ENCODE data around the gene ASIC3. TPM values are rescaled to one million over a fixed set of nuclear protein-coding genes. Genes with fewer than 3 reads are reported as not detected.

The ASIC3 gene
- total and polyA plus RNA-seq, 2 of the 8 experiments (the other 6 are each of a cell fraction or from before 2014, with no cell fraction given): 1.6 to 1.9 TPM

DNA sequence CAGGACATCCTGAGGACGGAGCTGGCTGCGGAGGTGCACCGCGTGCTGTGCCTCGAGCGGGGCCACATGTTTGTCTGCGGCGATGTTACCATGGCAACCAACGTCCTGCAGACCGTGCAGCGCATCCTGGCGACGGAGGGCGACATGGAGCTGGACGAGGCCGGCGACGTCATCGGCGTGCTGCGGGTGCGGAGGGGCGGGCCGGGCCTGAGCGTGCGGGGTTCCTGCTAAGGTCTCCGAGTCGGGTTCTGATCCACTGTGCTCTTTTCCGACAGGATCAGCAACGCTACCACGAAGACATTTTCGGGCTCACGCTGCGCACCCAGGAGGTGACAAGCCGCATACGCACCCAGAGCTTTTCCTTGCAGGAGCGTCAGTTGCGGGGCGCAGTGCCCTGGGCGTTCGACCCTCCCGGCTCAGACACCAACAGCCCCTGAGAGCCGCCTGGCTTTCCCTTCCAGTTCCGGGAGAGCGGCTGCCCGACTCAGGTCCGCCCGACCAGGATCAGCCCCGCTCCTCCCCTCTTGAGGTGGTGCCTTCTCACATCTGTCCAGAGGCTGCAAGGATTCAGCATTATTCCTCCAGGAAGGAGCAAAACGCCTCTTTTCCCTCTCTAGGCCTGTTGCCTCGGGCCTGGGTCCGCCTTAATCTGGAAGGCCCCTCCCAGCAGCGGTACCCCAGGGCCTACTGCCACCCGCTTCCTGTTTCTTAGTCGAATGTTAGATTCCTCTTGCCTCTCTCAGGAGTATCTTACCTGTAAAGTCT is 34.4 kb upstream of the ASIC3 start:
- no peak overlapping the region for H2BK120ac ChIP-seq (replicated peaks; ENCODE audit: low read depth, low read length)
- H2BK12ac ChIP-seq (ENCODE audit: low read depth, low read length): 0 out of 2 replicates have a peak overlapping the region, but pooled peaks have one; percentile 39
- H2BK5ac ChIP-seq (ENCODE audit: low read depth, low read length): no peak overlapping the region
- no peak overlapping the region for H2BK20ac ChIP-seq (ENCODE audit: low read length)
- H3K18ac ChIP-seq (ENCODE audit: extremely low read depth, low read length): no peak overlapping the region; the same call in 1 of the 2 replicates
- peak overlapping the region; percentile 56 to 68 for H3K4me2 ChIP-seq (ENCODE audit: insufficient read depth in 1 of 2, low read depth in 2 of 2, low read length in 2 of 2)
- no peak overlapping the region for H3K27ac ChIP-seq (ENCODE audit: low read depth, low read length)
- H3K79me2 ChIP-seq (ENCODE audit: control insufficient read depth in 1 of 2, insufficient read depth in 2 of 2, low read length in 2 of 2): no peaks in the 10 kb centered on the region
- H3K27me3 ChIP-seq (replicated peaks in 1 of 4; ENCODE audit: control insufficient read depth in 3 of 4, extremely low read depth in 1 of 4, insufficient read depth in 3 of 4, low read length in 3 of 4): peaks cover 4 to 25% (median 20%) of the 10 kb centered on the region in 4 experiments
- H3K9ac ChIP-seq (replicated peaks in 1 of 4; ENCODE audit: extremely low read depth in 1 of 4, low read depth in 3 of 4, low read length in 3 of 4): peak overlapping the region in 3 of 4 experiments; percentile 12 to 45 (median 42); a peak in 5 of 7 replicates
- H3K23me2 ChIP-seq (ENCODE audit: low read depth, low read length): peaks cover 6% of the 10 kb centered on the region; the same call in 1 of the 2 replicates
- WGBS, 2 experiments (ENCODE audit: extremely low coverage in 1 of 2, insufficient coverage in 1 of 2, insufficient read length in 1 of 2, insufficient replicate concordance in 2 of 2, low coverage in 1 of 2, low lambda C conversion rate in 2 of 2, missing lambda C conversion rate in 1 of 2): 53% methylated on average over 48 of the region's 55 CpGs; no CpG with 5 or more reads in 1 of the 2 experiments
- no peak overlapping the region for H4K91ac ChIP-seq (replicated peaks; ENCODE audit: insufficient read length, low read length)
- H2BK15ac ChIP-seq (ENCODE audit: low read length): no peak overlapping the region
- H4K8ac ChIP-seq (ENCODE audit: extremely low read depth, insufficient read depth, low read length): peak overlapping the region; percentile 92; the same call in 1 of the 2 replicates
- H2AK5ac ChIP-seq (ENCODE audit: low read depth, low read length): no peak overlapping the region
- no peak overlapping the region for H4K5ac ChIP-seq (ENCODE audit: insufficient read length, low read depth, low read length)
- no peak overlapping the region for H3K23ac ChIP-seq (ENCODE audit: insufficient read length)
- no peak overlapping the region for H3K4ac ChIP-seq (replicated peaks; ENCODE audit: insufficient read length, low read depth, low read length)
- no peak overlapping the region for H3K56ac ChIP-seq (replicated peaks; ENCODE audit: insufficient read length, low read depth, low read length)
- H3K14ac ChIP-seq (ENCODE audit: insufficient read length): no peak overlapping the region
- H3K4me1 ChIP-seq (replicated peaks in 1 of 4; ENCODE audit: control insufficient read depth in 3 of 4, insufficient read depth in 4 of 4, low read length in 3 of 4): peaks cover 0 to 41% (median 29%) of the 10 kb centered on the region in 4 experiments; a peak in 6 of 7 replicates
- DNase-seq (ENCODE audit: low read depth in 1 of 2, low spot score in 2 of 2) (peak; percentile 70 to 90), FAIRE-seq (no peak)
- peak overlapping the region; percentile 30 to 53 (median 48) for H3K4me3 ChIP-seq (ENCODE audit: extremely low read depth in 1 of 4, insufficient read depth in 2 of 4, low read depth in 3 of 4, low read length in 4 of 4)
- H3K9me3 ChIP-seq (ENCODE audit: insufficient read depth in 2 of 2, low read depth in 1 of 2, low read length in 1 of 2): no peaks in the 10 kb centered on the region
- no peaks in the 10 kb centered on the region for H4K20me1 ChIP-seq (replicated peaks in 1 of 2; ENCODE audit: control insufficient read depth in 1 of 2, insufficient read depth in 2 of 2, low read length in 2 of 2)
- no peak overlapping the region for H2AFZ ChIP-seq (ENCODE audit: low read length)
- CTCF ChIA-PET (ENCODE audit: partially characterized antibody): interaction anchor here (0.6 to 11.5 kb wide), 12 partner anchors 13 to 708 kb away, joined by 3 to 142 read pairs (median 3); partner anchors contain the start of genes ABCB8 and NOS3
- H3K36me3 ChIP-seq (ENCODE audit: control insufficient read depth in 2 of 4, insufficient read depth in 4 of 4, low read length in 3 of 4): no peaks in the 10 kb centered on the region
- no peaks in the 10 kb centered on the region; the same call in 1 of the 2 replicates for H3K79me1 ChIP-seq (ENCODE audit: low read depth, low read length)
- POLR2A ChIA-PET (ENCODE audit: partially characterized antibody): interaction anchor here (0.7 to 2.5 kb wide), 8 partner anchors 14 to 97 kb away, joined by 3 to 7 read pairs (median 3); partner anchors contain the start of gene ABCB8
- no peak for TF ChIP-seq GABPA (IDR thresholded peaks at IDR 0.05; ENCODE audit: borderline replicate concordance, insufficient read depth, low read length)
- no peak for TF ChIP-seq SAP30 (IDR thresholded peaks at IDR 0.05; ENCODE audit: insufficient read depth, insufficient replicate concordance, low read length)
- TF ChIP-seq, protein P1, sequence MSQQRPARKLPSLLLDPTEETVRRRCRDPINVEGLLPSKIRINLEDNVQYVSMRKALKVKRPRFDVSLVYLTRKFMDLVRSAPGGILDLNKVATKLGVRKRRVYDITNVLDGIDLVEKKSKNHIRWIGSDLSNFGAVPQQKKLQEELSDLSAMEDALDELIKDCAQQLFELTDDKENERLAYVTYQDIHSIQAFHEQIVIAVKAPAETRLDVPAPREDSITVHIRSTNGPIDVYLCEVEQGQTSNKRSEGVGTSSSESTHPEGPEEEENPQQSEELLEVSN (IDR thresholded peaks at IDR 0.05): peak; percentile 91
- no peak for TF ChIP-seq SUZ12 (IDR thresholded peaks at IDR 0.05; ENCODE audit: low read length)
- TF ChIP-seq NRF1 (IDR thresholded peaks at IDR 0.05; ENCODE audit: low read depth, low read length): no peak
- TF ChIP-seq, protein P2, sequence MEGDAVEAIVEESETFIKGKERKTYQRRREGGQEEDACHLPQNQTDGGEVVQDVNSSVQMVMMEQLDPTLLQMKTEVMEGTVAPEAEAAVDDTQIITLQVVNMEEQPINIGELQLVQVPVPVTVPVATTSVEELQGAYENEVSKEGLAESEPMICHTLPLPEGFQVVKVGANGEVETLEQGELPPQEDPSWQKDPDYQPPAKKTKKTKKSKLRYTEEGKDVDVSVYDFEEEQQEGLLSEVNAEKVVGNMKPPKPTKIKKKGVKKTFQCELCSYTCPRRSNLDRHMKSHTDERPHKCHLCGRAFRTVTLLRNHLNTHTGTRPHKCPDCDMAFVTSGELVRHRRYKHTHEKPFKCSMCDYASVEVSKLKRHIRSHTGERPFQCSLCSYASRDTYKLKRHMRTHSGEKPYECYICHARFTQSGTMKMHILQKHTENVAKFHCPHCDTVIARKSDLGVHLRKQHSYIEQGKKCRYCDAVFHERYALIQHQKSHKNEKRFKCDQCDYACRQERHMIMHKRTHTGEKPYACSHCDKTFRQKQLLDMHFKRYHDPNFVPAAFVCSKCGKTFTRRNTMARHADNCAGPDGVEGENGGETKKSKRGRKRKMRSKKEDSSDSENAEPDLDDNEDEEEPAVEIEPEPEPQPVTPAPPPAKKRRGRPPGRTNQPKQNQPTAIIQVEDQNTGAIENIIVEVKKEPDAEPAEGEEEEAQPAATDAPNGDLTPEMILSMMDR (IDR thresholded peaks at IDR 0.05; ENCODE audit: control extremely low read depth in 1 of 3, insufficient read depth in 1 of 3, low read depth in 1 of 3, low read length in 3 of 3): peak in 1 of 3 experiments; percentile 25; a peak in 1 of 4 replicates
- no peak for TF ChIP-seq TAF1 (IDR thresholded peaks at IDR 0.05; ENCODE audit: low read depth, low read length)
